Astrocyte (in vitro differentiated cells and primary cell): ENCODE measurements around the gene CEACAM5. TPM values are rescaled to one million over a fixed set of nuclear protein-coding genes. Genes with fewer than 3 reads are reported as not detected.

Experiments
- DNase-seq: peaks from one replicate; pipeline ENCODE4 v3.0.0-alpha.2; 2010; ENCODE audit warnings: low read depth
- FAIRE-seq: peaks from 2 replicates; lab custom pipeline; 2011; peaks lifted over from hg19 to GRCh38; lab: Jason Lieb, UNC
- H2AFZ ChIP-seq: 2 replicates; pipeline ENCODE4 v1.6.0; 2012; ENCODE audit warnings: low read depth, low read length, inconsistent platforms
- H3K27ac ChIP-seq: 2 replicates; pipeline ENCODE4 v1.5.1; 2011; ENCODE audit warnings: low read depth, low read length, inconsistent platforms
- H3K27me3 ChIP-seq: 2 replicates; pipeline ENCODE4 v1.6.0; 2011; ENCODE audit warnings: low read length, inconsistent platforms; ENCODE audit not compliant: insufficient read depth
- H3K36me3 ChIP-seq: 2 replicates; pipeline ENCODE4 v1.5.1; 2011; ENCODE audit warnings: low read length, inconsistent platforms; ENCODE audit not compliant: insufficient read depth
- H3K4me1 ChIP-seq: 2 replicates; pipeline ENCODE4 v1.5.1; 2011; ENCODE audit warnings: low read length, inconsistent platforms; ENCODE audit not compliant: insufficient read depth
- H3K4me2 ChIP-seq: 2 replicates; pipeline ENCODE4 v1.6.0; 2012; ENCODE audit warnings: low read length, inconsistent platforms
- H3K4me3 ChIP-seq: 2 replicates; pipeline ENCODE4 v1.5.1; 2011; ENCODE audit warnings: low read depth, mild to moderate bottlenecking, low read length, inconsistent platforms; ENCODE audit not compliant: insufficient read depth
- H3K79me2 ChIP-seq: 2 replicates; pipeline ENCODE4 v1.6.0; 2012; ENCODE audit warnings: mild to moderate bottlenecking, low read length, inconsistent platforms; ENCODE audit not compliant: insufficient read depth
- H3K9ac ChIP-seq: 2 replicates; pipeline ENCODE4 v1.6.0; 2012; ENCODE audit warnings: mild to moderate bottlenecking, low read length, inconsistent platforms
- H3K9me3 ChIP-seq: 2 replicates; pipeline ENCODE4 v1.5.1; 2012; ENCODE audit warnings: low read depth, mild to moderate bottlenecking, low read length, inconsistent platforms; ENCODE audit not compliant: insufficient read depth
- H4K20me1 ChIP-seq: 2 replicates; pipeline ENCODE4 v1.6.0; 2012; ENCODE audit warnings: low read length, inconsistent platforms; ENCODE audit not compliant: insufficient read depth
- H3K27ac Mint-ChIP-seq: one replicate; pipeline ENCODE4 v1.8.0; 2021; ENCODE audit warnings: mild to moderate bottlenecking, mixed read lengths; ENCODE audit not compliant: unreplicated experiment
- H3K27me3 Mint-ChIP-seq: one replicate; pipeline ENCODE4 v1.8.0; 2021; ENCODE audit warnings: low read depth, mixed read lengths; ENCODE audit not compliant: unreplicated experiment
- H3K36me3 Mint-ChIP-seq: one replicate; pipeline ENCODE4 v1.8.0; 2021; ENCODE audit warnings: low read depth, mixed read lengths; ENCODE audit not compliant: unreplicated experiment
- H3K4me1 Mint-ChIP-seq: one replicate; pipeline ENCODE4 v1.8.0; 2021; ENCODE audit warnings: low read depth, mixed read lengths; ENCODE audit not compliant: unreplicated experiment
- H3K4me3 Mint-ChIP-seq: one replicate; pipeline ENCODE4 v1.8.0; 2021; ENCODE audit warnings: mild to moderate bottlenecking, moderate library complexity, mixed read lengths; ENCODE audit not compliant: unreplicated experiment
- H3K9me3 Mint-ChIP-seq: one replicate; pipeline ENCODE4 v1.8.0; 2021; ENCODE audit warnings: mild to moderate bottlenecking, mixed read lengths; ENCODE audit not compliant: unreplicated experiment
- EZH2 ChIP-seq: IDR thresholded peaks from 2 replicates; pipeline ENCODE4 v1.6.1; 2012; ENCODE audit warnings: mild to moderate bottlenecking, low read length, inconsistent platforms; ENCODE audit not compliant: insufficient read depth
- total RNA-seq: library from RNA; stranded (reverse); gene quantifications from 2 replicates; pipeline ENCODE4 v1.2.1, GENCODE V29; 2021
- TF ChIP-seq, protein P1 (sequence below): IDR thresholded peaks from 2 replicates; pipeline ENCODE4 v1.5.1; 2011; ENCODE audit warnings: low read depth, mild to moderate bottlenecking, inconsistent platforms, low read length, moderate library complexity; ENCODE audit not compliant: insufficient read depth

Gene CEACAM5
- total RNA-seq, 1 donor from 2014 or later, result not detected

DNA sequence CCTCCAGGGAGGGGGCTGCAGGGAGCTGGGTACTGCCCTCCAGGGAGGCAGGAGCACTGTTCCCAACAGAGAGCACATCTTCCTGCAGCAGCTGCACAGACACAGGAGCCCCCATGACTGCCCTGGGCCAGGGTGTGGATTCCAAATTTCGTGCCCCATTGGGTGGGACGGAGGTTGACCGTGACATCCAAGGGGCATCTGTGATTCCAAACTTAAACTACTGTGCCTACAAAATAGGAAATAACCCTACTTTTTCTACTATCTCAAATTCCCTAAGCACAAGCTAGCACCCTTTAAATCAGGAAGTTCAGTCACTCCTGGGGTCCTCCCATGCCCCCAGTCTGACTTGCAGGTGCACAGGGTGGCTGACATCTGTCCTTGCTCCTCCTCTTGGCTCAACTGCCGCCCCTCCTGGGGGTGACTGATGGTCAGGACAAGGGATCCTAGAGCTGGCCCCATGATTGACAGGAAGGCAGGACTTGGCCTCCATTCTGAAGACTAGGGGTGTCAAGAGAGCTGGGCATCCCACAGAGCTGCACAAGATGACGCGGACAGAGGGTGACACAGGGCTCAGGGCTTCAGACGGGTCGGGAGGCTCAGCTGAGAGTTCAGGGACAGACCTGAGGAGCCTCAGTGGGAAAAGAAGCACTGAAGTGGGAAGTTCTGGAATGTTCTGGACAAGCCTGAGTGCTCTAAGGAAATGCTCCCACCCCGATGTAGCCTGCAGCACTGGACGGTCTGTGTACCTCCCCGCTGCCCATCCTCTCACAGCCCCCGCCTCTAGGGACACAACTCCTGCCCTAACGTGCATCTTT is 7.8 kb upstream of the CEACAM5 start:
- Mint-ChIP-seq H3K4me3 (no peak overlapping the region), H3K27me3 (peaks cover 53% of the 10 kb centered on the region), H3K9me3 (peaks cover 1% of the 10 kb centered on the region), H3K27ac (peak overlapping the region; percentile 62), H3K36me3 (no peaks in the 10 kb centered on the region), H3K4me1 (peaks cover 11% of the 10 kb centered on the region)
- H3K36me3 ChIP-seq, result no peaks in the 10 kb centered on the region
- H3K4me3 ChIP-seq, result no peak overlapping the region
- no peak for DNase-seq
- no peaks in the 10 kb centered on the region for H4K20me1 ChIP-seq
- H3K4me2 ChIP-seq, result no peak overlapping the region
- TF ChIP-seq EZH2, result no peak
- TF ChIP-seq, protein P1, sequence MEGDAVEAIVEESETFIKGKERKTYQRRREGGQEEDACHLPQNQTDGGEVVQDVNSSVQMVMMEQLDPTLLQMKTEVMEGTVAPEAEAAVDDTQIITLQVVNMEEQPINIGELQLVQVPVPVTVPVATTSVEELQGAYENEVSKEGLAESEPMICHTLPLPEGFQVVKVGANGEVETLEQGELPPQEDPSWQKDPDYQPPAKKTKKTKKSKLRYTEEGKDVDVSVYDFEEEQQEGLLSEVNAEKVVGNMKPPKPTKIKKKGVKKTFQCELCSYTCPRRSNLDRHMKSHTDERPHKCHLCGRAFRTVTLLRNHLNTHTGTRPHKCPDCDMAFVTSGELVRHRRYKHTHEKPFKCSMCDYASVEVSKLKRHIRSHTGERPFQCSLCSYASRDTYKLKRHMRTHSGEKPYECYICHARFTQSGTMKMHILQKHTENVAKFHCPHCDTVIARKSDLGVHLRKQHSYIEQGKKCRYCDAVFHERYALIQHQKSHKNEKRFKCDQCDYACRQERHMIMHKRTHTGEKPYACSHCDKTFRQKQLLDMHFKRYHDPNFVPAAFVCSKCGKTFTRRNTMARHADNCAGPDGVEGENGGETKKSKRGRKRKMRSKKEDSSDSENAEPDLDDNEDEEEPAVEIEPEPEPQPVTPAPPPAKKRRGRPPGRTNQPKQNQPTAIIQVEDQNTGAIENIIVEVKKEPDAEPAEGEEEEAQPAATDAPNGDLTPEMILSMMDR, result no peak
- H3K79me2 ChIP-seq, result no peaks in the 10 kb centered on the region
- H3K4me1 ChIP-seq, result peaks cover 4% of the 10 kb centered on the region
- no peak overlapping the region for H3K9ac ChIP-seq
- FAIRE-seq, result no peak
- H3K27me3 ChIP-seq, result no peaks in the 10 kb centered on the region
- H3K9me3 ChIP-seq, result no peaks in the 10 kb centered on the region
- no peak overlapping the region for H3K27ac ChIP-seq
- no peak overlapping the region for H2AFZ ChIP-seq

DNA sequence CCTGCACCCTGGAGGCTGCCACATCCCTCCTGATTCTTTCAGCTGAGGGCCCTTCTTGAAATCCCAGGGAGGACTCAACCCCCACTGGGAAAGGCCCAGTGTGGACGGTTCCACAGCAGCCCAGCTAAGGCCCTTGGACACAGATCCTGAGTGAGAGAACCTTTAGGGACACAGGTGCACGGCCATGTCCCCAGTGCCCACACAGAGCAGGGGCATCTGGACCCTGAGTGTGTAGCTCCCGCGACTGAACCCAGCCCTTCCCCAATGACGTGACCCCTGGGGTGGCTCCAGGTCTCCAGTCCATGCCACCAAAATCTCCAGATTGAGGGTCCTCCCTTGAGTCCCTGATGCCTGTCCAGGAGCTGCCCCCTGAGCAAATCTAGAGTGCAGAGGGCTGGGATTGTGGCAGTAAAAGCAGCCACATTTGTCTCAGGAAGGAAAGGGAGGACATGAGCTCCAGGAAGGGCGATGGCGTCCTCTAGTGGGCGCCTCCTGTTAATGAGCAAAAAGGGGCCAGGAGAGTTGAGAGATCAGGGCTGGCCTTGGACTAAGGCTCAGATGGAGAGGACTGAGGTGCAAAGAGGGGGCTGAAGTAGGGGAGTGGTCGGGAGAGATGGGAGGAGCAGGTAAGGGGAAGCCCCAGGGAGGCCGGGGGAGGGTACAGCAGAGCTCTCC is 6.9 kb upstream of the CEACAM5 start:
- Histone ChIP-seq H3K27me3 (no peaks in the 10 kb centered on the region), H3K27ac (no peak overlapping the region), H3K4me3 (no peak overlapping the region), H4K20me1 (no peaks in the 10 kb centered on the region), H3K36me3 (no peaks in the 10 kb centered on the region), H3K4me2 (no peak overlapping the region), H3K9ac (no peak overlapping the region), H3K9me3 (no peaks in the 10 kb centered on the region), H2AFZ (no peak overlapping the region), H3K4me1 (peaks cover 4% of the 10 kb centered on the region), H3K79me2 (no peaks in the 10 kb centered on the region)
- DNase-seq (no peak), FAIRE-seq (no peak)
- Mint-ChIP-seq H3K27ac (no peak overlapping the region), H3K9me3 (peaks cover 1% of the 10 kb centered on the region), H3K27me3 (peaks cover 55% of the 10 kb centered on the region), H3K4me1 (peaks cover 11% of the 10 kb centered on the region), H3K4me3 (no peak overlapping the region), H3K36me3 (no peaks in the 10 kb centered on the region)
- TF ChIP-seq, protein P1, result no peak
- TF ChIP-seq EZH2, result no peak
